ENCODE results near the gene EIF3M. TPM values are rescaled to one million over a fixed set of nuclear protein-coding genes. Genes with fewer than 3 reads are reported as not detected.

Gene EIF3M
- total RNA-seq, 1 experiment from 2014 or later, result 372 TPM

DNA sequence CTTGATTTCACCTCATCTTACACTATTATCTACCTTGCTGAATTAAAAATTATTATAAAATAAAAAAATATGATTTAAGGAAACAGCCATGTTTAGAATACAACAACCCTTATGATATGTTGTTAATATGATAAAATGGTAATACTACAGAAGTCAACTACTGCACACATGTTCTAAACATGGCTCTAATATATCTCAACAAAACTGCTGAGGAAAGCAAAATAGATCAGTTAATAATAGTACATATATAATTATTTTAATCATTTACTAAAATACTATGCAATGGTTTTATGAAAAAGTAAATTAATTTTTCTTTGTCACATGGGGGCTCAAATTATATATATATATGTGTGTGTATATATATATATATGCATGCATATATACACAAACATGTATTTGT, 57.7 kb downstream of the EIF3M start:
- no peak overlapping the region for H3K4me3 ChIP-seq (ENCODE audit: low read depth, low read length)
- Mint-ChIP-seq H3K4me3 (ENCODE audit: unreplicated experiment) (no peak overlapping the region), H3K36me3 (ENCODE audit: insufficient read depth, unreplicated experiment) (no peaks in the 10 kb centered on the region), H3K27ac (ENCODE audit: unreplicated experiment) (no peak overlapping the region), H3K27me3 (ENCODE audit: insufficient read depth, unreplicated experiment) (no peaks in the 10 kb centered on the region), H3K4me1 (ENCODE audit: low read depth, unreplicated experiment) (no peaks in the 10 kb centered on the region), H3K9me3 (ENCODE audit: unreplicated experiment) (no peaks in the 10 kb centered on the region)
- CTCF ChIA-PET, result no interaction called here
- no peaks in the 10 kb centered on the region for H3K36me3 ChIP-seq (ENCODE audit: control insufficient read depth, insufficient read depth, low read length)
- H3K4me1 ChIP-seq, result no peaks in the 10 kb centered on the region
- no TSS peak for BruUV-seq (replicated peaks)
- intact Hi-C loops (cut with micrococcal nuclease; ENCODE audit: unreplicated experiment), result no loop called here
- no peak for DNase-seq
- no peaks in the 10 kb centered on the region; the same call in 1 of the 2 replicates for H3K9me3 ChIP-seq
- TF ChIP-seq, protein P1, sequence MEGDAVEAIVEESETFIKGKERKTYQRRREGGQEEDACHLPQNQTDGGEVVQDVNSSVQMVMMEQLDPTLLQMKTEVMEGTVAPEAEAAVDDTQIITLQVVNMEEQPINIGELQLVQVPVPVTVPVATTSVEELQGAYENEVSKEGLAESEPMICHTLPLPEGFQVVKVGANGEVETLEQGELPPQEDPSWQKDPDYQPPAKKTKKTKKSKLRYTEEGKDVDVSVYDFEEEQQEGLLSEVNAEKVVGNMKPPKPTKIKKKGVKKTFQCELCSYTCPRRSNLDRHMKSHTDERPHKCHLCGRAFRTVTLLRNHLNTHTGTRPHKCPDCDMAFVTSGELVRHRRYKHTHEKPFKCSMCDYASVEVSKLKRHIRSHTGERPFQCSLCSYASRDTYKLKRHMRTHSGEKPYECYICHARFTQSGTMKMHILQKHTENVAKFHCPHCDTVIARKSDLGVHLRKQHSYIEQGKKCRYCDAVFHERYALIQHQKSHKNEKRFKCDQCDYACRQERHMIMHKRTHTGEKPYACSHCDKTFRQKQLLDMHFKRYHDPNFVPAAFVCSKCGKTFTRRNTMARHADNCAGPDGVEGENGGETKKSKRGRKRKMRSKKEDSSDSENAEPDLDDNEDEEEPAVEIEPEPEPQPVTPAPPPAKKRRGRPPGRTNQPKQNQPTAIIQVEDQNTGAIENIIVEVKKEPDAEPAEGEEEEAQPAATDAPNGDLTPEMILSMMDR (IDR thresholded peaks at IDR 0.05; ENCODE audit: insufficient read depth in 1 of 2, low read depth in 1 of 2, low read length in 1 of 2, severe bottlenecking in 1 of 2, unreplicated experiment in 1 of 2), result no peak
- POLR2A ChIA-PET, result no interaction called here
- H3K27me3 ChIP-seq (replicated peaks; ENCODE audit: control insufficient read depth, insufficient read depth, low read length), result no peaks in the 10 kb centered on the region

DNA sequence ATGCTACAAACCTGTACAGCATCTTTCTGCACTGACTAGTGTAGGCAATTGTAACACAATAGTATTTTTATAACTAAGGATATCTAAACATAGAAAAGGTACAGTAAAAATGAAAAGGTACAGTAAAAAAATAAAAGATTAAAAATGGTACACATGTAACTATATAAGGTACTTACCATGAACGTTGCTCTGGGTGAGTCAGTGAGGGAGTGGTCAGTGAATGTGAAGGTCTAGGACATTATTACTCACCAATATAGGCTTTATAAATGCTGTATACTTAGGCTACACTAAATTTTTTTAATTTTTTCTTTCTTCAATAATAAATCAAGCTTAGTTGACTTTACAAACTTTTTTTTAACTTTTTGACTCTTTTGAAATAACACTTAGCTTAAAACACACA, 59.9 kb downstream of the EIF3M start:
- BruUV-seq (replicated peaks), result no TSS peak
- no peaks in the 10 kb centered on the region for H3K27me3 ChIP-seq (replicated peaks; ENCODE audit: control insufficient read depth, insufficient read depth, low read length)
- no peak overlapping the region for H3K4me3 ChIP-seq (ENCODE audit: low read depth, low read length)
- TF ChIP-seq, protein P1 (IDR thresholded peaks at IDR 0.05; ENCODE audit: insufficient read depth in 1 of 2, low read depth in 1 of 2, low read length in 1 of 2, severe bottlenecking in 1 of 2, unreplicated experiment in 1 of 2), result no peak
- Mint-ChIP-seq H3K27me3 (ENCODE audit: insufficient read depth, unreplicated experiment) (peaks cover 5% of the 10 kb centered on the region), H3K4me1 (ENCODE audit: low read depth, unreplicated experiment) (no peaks in the 10 kb centered on the region), H3K27ac (ENCODE audit: unreplicated experiment) (no peak overlapping the region), H3K36me3 (ENCODE audit: insufficient read depth, unreplicated experiment) (no peaks in the 10 kb centered on the region), H3K4me3 (ENCODE audit: unreplicated experiment) (no peak overlapping the region), H3K9me3 (ENCODE audit: unreplicated experiment) (no peaks in the 10 kb centered on the region)
- H3K4me1 ChIP-seq, result no peaks in the 10 kb centered on the region
- no peaks in the 10 kb centered on the region for H3K36me3 ChIP-seq (ENCODE audit: control insufficient read depth, insufficient read depth, low read length)
- CTCF ChIA-PET, result interaction anchor here (0.6 kb wide), 1 partner anchor 167 kb away, joined by 3 read pairs; no protein-coding TSS in a partner anchor
- H3K9me3 ChIP-seq, result no peaks in the 10 kb centered on the region; the same call in 1 of the 2 replicates
- DNase-seq, result no peak
- POLR2A ChIA-PET, result no interaction called here
- intact Hi-C loops (cut with micrococcal nuclease; ENCODE audit: unreplicated experiment), result no loop called here

Other genes starting within 250 kb of the EIF3M start
- gene WT1, start 148.3 kb upstream of the EIF3M start, total RNA-seq (2022), result 4.7 and 6.0 TPM in 2 replicates
- not detected in 2 replicates for gene CCDC73, start 210.8 kb downstream of the EIF3M start, total RNA-seq (2022)
- gene PRRG4, start 246.1 kb downstream of the EIF3M start, total RNA-seq (2022), result 6.8 and 6.9 TPM in 2 replicates

All from Caco-2 (cell line).